ENCODE results near the gene PIEZO2.
"Not testable (repeated sequence)": the region's sequence is repeated elsewhere in the genome, so short reads cannot be mapped to it uniquely, and the experiment has no call there.

Gene PIEZO2

GRCh38 chr18:11148680-11149440 lies 509 bp downstream of the PIEZO2 start:
- DNase-seq, result no peak

DNA sequence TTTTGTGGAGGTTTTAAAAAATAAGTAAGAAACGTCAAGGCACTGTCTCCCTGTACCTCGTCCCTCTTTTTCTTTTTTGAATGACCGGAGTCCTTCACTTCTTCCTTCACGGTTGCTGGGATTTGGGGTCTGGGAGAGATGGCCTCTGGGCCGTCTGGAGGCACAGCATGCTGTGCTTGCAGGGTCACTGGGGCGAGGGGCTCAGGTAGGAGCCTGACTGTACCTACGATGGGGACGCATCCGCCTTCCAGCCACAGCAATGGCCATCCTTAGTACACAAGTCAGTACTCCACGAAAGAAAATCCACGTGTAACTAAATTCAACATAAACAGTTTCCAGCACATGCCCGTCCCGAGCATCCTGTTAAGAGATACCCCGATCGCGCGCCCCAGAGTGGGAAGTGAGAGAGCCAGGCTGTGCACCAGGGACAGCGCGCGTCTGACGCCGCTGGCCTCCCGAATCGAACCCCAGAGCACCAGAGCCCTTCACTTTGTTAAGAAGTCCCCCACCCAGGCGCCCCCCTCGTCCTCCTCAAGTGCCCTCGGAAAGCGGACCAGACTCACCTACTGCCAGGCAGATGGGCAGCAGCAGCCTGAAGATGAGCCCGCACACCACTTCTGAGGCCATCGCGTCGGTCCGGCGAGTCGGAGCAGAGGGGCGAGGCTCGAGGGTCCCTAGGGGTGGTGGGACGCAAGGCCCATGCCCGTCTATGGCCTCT lies 1.2 kb downstream of the PIEZO2 start:
- no peak for DNase-seq

- no peak for DNase-seq
These were observed 1.9 kb downstream of the PIEZO2 start for GRCh38 chr18:11147371-11147951.

- DNase-seq, result no peak
These were observed 2.4 kb downstream of the PIEZO2 start for GRCh38 chr18:11146947-11147345.

- no peak for DNase-seq
These were observed 3.0 kb downstream of the PIEZO2 start for GRCh38 chr18:11146238-11146946.

GRCh38 chr18:11145413-11146191 lies 3.8 kb downstream of the PIEZO2 start:
- DNase-seq, result no peak

- DNase-seq, result no peak
These were observed 12.0 kb downstream of the PIEZO2 start for GRCh38 chr18:11137400-11137799.

- DNase-seq, result no peak
These were observed 13.1 kb downstream of the PIEZO2 start for GRCh38 chr18:11136241-11136640.

DNA sequence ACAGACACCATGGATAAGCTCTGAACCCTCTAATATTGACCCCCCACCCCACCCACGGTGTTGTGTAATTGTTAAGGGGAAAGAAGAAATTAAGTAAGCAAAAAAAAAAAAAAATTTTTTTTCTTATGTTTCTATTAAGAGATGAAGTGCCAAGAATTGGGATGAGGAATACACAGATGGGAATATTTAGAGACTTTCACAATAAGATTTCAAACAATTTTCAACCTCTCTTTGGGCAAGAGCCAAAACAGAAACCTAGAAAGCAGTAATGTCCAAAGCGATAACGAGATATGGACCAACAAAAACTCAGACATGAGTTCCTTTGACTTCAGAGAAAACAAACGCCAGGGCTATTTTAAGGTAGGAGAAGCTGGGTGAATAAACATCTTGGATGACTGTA lies 14.4 kb downstream of the PIEZO2 start:
- no peak for DNase-seq

- DNase-seq, result not testable (repeated sequence)
These were observed 20.3 kb downstream of the PIEZO2 start for GRCh38 chr18:11129059-11129458.

GRCh38 chr18:11125492-11126315 lies 23.7 kb downstream of the PIEZO2 start:
- no peak for DNase-seq

DNA sequence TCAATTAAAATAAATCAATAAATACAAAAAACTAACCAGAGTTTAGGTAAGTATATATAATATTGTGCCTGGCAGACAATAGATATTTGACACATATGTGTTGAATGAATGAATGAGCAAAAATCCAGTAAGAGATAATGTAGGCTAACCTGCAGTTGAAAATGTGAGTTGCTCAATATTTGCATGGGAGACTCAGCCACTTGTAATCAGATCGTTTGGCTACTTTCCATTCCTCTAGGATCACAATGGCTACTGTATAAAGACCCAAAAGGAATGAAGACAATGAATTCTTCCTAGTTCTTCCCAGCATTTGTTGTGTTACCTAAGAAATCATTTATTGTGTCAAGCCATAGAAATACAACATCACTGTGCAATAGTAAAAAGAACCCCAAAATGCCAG lies 25.3 kb downstream of the PIEZO2 start:
- no peak for DNase-seq

DNA sequence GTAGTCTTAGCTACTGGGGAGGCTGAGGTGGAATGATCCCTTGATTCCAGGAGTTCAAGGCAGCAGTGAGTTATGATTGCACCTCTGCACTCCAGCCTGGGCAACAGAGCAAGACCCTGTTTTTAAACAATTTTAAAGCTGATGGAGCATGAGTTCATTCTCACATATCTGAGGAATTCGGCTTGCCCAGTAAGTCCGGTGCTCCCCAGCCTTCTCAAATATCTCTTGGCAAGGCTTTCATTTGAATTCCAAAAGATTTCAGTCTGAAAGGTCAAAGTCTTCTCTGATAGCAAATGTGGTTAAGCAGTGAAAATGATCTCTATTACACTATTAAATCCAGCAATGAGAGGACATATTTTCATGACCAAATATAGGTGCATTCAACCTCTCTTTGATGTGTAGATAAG lies 27.9 kb downstream of the PIEZO2 start:
- no peak for DNase-seq

DNA sequence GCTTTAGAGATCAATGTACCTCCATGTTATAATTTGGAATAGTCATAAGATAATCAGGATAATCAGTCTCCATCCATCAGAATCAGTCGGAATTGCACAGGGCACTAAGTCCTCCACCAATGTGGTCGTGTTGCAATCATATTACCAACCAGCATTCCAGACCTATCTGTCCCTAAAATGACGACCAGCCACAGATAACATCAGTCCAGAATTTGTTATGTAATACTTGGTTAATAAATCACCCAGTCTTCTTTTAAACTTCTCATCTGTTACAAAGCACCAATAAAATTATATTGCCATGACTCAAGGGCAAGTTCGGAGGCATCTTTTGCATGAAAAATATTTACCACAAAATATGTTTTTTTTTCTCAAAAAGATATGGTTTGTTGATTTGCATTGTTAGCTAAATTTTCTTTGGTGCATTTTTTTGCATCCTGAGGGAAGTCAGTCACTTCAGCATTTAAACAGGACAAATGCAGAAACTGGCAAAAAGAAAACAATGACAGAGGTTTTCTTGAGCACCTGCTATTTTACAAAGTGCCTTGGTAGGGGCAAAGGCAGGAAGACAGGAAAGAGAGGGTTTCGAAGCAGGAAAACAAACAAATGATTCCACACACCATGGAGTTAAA lies 29.3 kb downstream of the PIEZO2 start:
- DNase-seq, result no peak

DNA sequence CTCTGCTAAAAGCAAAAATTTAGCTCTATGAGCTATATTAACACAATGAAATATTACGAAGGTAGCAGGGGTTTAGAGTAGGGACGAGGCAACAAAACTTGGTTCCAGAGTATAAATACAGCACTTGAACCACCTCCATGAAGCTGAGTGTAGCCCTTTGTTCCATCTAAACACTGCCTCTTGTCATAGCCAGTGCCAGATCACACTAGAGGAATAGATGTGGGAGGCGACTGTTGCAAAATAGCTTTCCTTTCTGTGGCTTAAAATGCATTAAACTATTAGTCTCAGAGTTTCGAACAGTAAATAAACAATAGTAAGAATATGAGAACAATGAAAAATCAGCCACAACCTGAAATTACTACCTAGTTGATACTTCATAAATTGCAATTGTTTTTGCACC lies 29.8 kb downstream of the PIEZO2 start:
- no peak for DNase-seq

DNA sequence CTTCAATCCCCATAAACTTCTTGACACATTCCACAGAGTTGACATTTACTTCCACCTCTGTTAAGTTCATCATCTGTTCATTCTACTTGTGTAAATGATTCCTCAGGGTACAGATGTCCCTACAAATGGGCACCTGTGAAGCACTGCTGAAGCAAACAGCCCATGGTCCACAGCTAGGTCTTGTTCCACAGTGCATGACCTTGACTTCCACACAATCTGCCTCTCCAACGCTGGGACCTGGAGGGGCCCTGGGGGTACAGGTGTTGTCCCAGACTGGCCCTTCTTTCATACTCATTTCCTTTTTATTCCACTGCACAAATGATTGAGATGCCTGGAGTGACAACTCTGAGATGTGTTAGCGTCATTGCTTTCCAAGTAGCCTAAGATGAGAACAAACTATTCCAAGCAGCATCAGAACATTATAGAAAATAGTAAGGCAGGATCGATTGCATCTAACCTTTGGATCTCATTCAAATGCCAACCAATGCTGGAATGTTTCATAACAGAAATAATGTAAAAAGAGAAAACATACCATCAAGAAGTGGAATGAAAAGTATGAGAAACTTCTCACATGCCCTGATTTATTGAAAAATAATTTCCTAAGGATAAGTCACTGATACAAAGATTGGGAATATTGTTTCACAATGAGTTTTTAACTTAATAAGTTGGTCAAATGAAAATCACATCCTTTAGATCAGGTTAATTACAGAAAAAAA lies 31.2 kb downstream of the PIEZO2 start:
- DNase-seq, result no peak

DNA sequence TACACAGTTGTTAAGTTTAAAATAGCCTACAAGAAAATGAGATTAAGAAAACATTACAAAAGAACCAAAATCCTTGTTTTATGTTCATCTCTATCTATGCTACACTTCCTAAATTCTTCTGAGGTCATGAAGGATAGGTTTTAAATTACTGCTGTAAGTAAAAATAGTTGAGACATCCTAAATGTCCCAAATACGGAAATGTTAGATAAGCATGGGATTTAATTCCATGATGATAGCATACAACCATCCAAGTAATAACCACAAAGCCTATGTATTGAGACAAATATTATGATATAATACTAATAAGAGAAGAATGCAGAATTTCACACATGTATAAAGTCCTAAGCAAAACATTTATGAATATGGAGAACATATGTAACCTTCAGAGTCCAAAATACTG lies 34.1 kb downstream of the PIEZO2 start:
- DNase-seq, result no peak

GRCh38 chr18:11114653-11115052 lies 34.7 kb downstream of the PIEZO2 start:
- DNase-seq, result no peak

DNA sequence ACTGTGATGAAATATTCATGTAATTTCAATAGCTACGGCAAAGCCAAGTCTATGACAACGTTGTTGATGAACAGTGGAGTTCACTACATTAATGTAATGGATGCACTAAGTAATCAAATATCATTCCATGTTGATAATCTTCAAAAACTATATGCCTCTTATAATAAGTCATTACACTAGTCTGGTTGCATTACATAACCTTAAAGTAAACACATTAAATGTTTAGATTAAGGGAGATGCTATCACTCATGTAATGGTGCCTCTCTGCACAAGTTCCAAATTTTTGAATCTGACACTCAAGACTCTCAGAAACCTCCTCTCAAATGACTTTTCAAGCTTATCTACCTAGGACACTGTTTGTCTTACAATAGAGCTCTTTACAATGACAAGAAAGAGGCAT lies 35.4 kb downstream of the PIEZO2 start:
- no peak for DNase-seq

- no peak for DNase-seq
These were observed 36.3 kb downstream of the PIEZO2 start for GRCh38 chr18:11113046-11113548.

Measured in CD4-positive, alpha-beta T cell treated with Interleukin-12 subunit alpha and Interleukin-12 subunit beta, for 1 hour (primary cell).